Left lung (tissue), 10 donors: ENCODE results near the gene AOPEP. TPM values are rescaled to one million over a fixed set of nuclear protein-coding genes. Genes with fewer than 3 reads are reported as not detected.

Experiments
- ATAC-seq: fragments of 200-7000 bp; cut with Tn5 transposase; one replicate; pipeline ENCODE4 v1.9.1; 2020; ENCODE audit warnings: moderate library complexity
- DNase-seq, 4 donors: peaks; one replicate each; pipeline ENCODE4 v3.0.0-alpha.2; 2013 to 2020
- H3K27ac ChIP-seq, 2 donors: fragments of 200-600 bp; sonication (generic) in 1 of 2; one replicate each; pipeline versions ENCODE4 v1.5.0 to v1.8.0; 2020 to 2021
- H3K27me3 ChIP-seq, 2 donors: fragments of 200-600 bp; sonication (generic) in 1 of 2; one replicate each; pipeline versions ENCODE4 v1.5.0 to v1.8.0; 2020 to 2021
- H3K36me3 ChIP-seq, 2 donors: fragments of 200-600 bp; sonication (generic) in 1 of 2; one replicate each; pipeline versions ENCODE4 v1.5.0 to v1.8.0; 2020 to 2021
- H3K4me1 ChIP-seq, 2 donors: fragments of 200-600 bp; one replicate each; pipeline ENCODE4 v1.8.0; 2021
- H3K4me3 ChIP-seq, 2 donors: fragments of 200-600 bp; sonication (generic) in 1 of 2; one replicate each; pipeline versions ENCODE4 v1.5.0 to v1.8.0; 2020 to 2021; ENCODE audit warnings: mild to moderate bottlenecking in 1 of 2
- H3K9me3 ChIP-seq, 2 donors: fragments of 200-600 bp; sonication (generic) in 1 of 2; one replicate each; pipeline versions ENCODE4 v1.5.0 to v1.8.0; 2020 to 2021
- intact Hi-C, 2 donors: fragments of 100-400 bp; cut with DNase I; formaldehyde crosslinking; loops; one replicate each; pipeline versions ENCODE4 v1.11.2 to v1.14.2; 2022
- polyA plus RNA-seq, 6 donors: library from polyadenylated mRNA; unstranded; fragments of 120-200 nt; gene quantifications; one replicate each; pipeline ENCODE4 v1.2.1, GENCODE V29; 2013; ENCODE audit not compliant: insufficient read length in 6 of 6
- total RNA-seq, 2 donors: library from RNA; stranded (reverse); fragmentation: NEBNext Ultra II Directional; extraction: Animal tissue kit (Norgen Biotek cat#: 25700); gene quantifications; one replicate each; pipeline ENCODE4 v1.2.1, GENCODE V29; 2021
- TF ChIP-seq, protein P1 (sequence below), 2 donors: fragments of 200-600 bp; sonication (generic) in 1 of 2; IDR thresholded peaks; one replicate each; pipeline versions ENCODE4 v1.5.0 to v1.8.0; 2021; ENCODE audit warnings: antibody characterized with exemption in 2 of 2
- donor health status: DM: no; HTN: yes; CAD: no.
- donor health status: DM: no; HTN: no; CAD: no.

Gene AOPEP
- total and polyA plus RNA-seq, 8 donors = 32.5 to 83.2 (median 39.9) TPM

- Histone ChIP-seq H3K36me3 (no peaks in the 10 kb centered on the region), H3K27ac (peak overlapping the region; percentile 57 to 85), H3K9me3 (no peaks in the 10 kb centered on the region), H3K27me3 (no peaks in the 10 kb centered on the region), H3K4me3 (no peak overlapping the region), H3K4me1 (peaks cover 26 to 35% of the 10 kb centered on the region in 2 donors)
- intact Hi-C loops = no loop called here
- ATAC-seq (no peak), DNase-seq (no peak)
- TF ChIP-seq, protein P1, sequence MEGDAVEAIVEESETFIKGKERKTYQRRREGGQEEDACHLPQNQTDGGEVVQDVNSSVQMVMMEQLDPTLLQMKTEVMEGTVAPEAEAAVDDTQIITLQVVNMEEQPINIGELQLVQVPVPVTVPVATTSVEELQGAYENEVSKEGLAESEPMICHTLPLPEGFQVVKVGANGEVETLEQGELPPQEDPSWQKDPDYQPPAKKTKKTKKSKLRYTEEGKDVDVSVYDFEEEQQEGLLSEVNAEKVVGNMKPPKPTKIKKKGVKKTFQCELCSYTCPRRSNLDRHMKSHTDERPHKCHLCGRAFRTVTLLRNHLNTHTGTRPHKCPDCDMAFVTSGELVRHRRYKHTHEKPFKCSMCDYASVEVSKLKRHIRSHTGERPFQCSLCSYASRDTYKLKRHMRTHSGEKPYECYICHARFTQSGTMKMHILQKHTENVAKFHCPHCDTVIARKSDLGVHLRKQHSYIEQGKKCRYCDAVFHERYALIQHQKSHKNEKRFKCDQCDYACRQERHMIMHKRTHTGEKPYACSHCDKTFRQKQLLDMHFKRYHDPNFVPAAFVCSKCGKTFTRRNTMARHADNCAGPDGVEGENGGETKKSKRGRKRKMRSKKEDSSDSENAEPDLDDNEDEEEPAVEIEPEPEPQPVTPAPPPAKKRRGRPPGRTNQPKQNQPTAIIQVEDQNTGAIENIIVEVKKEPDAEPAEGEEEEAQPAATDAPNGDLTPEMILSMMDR (IDR thresholded peaks at IDR 0.05) = no peak
Measured at GRCh38 chr9:95055334-95055850, 328.9 kb downstream of the AOPEP start.

- peaks cover 22 to 38% of the 10 kb centered on the region in 2 donors for H3K4me1 ChIP-seq
- intact Hi-C loops = no loop called here
- TF ChIP-seq, protein P1 (IDR thresholded peaks at IDR 0.05) = no peak
- H3K27ac ChIP-seq = peak overlapping the region; percentile 57 to 85
- DNase-seq (peak in 2 of 4 donors; percentile 85 to 91), ATAC-seq (peak; percentile 24)
- H3K9me3 ChIP-seq = no peaks in the 10 kb centered on the region
- no peaks in the 10 kb centered on the region for H3K27me3 ChIP-seq
- no peak overlapping the region for H3K4me3 ChIP-seq
- H3K36me3 ChIP-seq = peaks cover 0 to 1% of the 10 kb centered on the region in 2 donors
Measured at GRCh38 chr9:95055851-95056551, 329.5 kb downstream of the AOPEP start.

DNA sequence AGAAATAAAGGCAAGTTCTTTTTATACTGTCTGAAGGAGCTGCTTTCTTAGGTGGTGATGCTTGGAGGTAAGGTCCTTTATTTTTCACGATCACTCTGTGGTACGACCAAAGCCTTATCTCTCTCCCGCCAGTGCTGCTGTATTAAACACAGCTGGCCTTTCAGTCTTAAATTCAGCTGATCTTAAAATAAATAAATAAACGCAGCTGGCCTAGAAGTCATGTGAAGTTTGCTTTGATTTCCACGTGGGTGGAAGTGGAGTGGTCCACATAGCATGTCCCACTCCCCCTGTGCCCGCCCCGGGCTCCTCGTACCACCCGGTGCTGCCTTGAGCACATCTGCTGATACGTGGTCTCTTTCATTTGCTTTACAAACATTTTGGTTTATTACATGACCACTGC lies 330.6 kb downstream of the AOPEP start:
- Histone ChIP-seq H3K4me1 (peaks cover 22 to 39% of the 10 kb centered on the region in 2 donors), H3K27me3 (no peaks in the 10 kb centered on the region), H3K27ac (peak overlapping the region in 1 of 2 donors; percentile 85), H3K4me3 (no peak overlapping the region), H3K9me3 (no peaks in the 10 kb centered on the region), H3K36me3 (peaks cover 0 to 9% of the 10 kb centered on the region in 2 donors)
- intact Hi-C loops = no loop called here
- ATAC-seq (no peak), DNase-seq (peak in 2 of 4 donors; percentile 77 to 80)
- TF ChIP-seq, protein P1 (IDR thresholded peaks at IDR 0.05) = no peak

DNA sequence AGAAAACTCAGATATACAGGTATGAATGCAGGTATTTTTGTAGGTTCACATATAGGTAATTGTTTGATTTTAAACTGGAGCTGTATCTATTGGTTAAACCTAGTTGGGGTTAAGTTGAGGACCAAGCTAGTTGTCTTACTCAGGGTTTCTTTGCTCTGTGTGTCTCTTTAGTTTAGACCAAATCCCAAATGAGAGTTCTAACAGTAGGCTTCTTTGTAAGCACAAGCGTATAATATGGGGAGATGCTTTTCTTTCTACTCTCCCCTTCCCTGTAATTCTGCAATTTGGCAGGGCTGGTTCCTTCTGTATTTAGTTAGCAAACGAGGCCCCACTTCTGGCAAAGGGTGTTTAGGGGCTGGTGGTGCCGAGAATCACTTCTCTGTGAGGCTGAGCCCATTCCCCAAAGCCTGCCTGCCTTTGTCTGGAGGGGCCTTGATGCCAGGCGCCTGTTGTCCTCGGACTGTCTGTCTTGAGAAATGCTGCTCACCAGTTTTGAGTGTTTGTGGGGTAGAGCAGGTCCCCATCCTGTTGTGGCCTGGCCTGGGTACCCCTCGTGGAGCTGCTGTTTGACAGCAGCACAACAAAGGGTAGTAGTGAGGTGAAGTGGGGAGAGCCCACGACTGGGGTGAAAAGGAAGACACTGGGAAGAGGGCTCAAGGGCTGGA lies 331.8 kb downstream of the AOPEP start:
- Histone ChIP-seq H3K36me3 (peaks cover 0 to 19% of the 10 kb centered on the region in 2 donors), H3K27me3 (no peaks in the 10 kb centered on the region), H3K4me1 (peaks cover 22 to 42% of the 10 kb centered on the region in 2 donors), H3K4me3 (no peak overlapping the region), H3K9me3 (no peaks in the 10 kb centered on the region), H3K27ac (peak overlapping the region in 1 of 2 donors; percentile 85)
- TF ChIP-seq, protein P1 (IDR thresholded peaks at IDR 0.05) = no peak
- ATAC-seq = no peak
- DNase-seq = no peak
- intact Hi-C loops = no loop called here

DNA sequence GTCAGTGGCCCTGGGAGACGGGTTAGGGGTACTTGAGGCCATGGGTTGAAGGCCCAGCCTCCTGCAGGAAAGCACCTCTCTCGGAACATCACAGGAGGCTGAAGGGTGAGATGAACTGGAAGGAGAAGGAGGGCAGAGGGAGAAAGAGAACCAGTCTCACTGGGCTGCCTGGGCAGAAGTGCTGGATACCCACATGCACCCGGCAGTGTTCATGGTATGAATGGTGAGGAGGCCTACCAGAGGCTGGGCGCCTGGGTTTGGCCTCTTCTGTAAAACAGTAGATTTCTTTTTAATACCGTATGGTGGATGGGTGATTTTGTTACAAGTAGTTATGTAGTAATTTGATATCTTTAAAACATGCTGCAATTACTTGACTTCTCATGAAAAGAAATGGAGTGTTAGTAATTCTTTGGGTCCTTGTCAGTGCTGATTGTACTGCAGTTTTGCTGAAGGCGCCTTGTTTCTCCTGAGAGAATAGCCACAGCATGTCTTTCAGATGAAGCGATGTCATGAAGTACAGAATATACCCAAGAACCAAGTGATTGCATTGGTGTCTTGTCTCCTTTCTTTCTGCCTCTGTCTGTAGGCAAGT lies 332.4 kb downstream of the AOPEP start:
- peaks cover 0 to 26% of the 10 kb centered on the region in 2 donors for H3K36me3 ChIP-seq
- TF ChIP-seq, protein P1 (IDR thresholded peaks at IDR 0.05) = no peak
- intact Hi-C loops = no loop called here
- no peak for ATAC-seq
- peak overlapping the region in 1 of 2 donors; percentile 85 for H3K27ac ChIP-seq
- DNase-seq = peak in 1 of 4 donors; percentile 21
- no peaks in the 10 kb centered on the region for H3K9me3 ChIP-seq
- peaks cover 21 to 42% of the 10 kb centered on the region in 2 donors for H3K4me1 ChIP-seq
- H3K4me3 ChIP-seq = no peak overlapping the region
- no peaks in the 10 kb centered on the region for H3K27me3 ChIP-seq
